Prostate gland (tissue), 2 donors: ENCODE measurements around the gene TGFBR3. TPM values are rescaled to one million over a fixed set of nuclear protein-coding genes. Genes with fewer than 3 reads are reported as not detected.
A peak's percentile ranks its signal among the peaks of the same experiment; 100 is the strongest.

Experiments used
- DNase-seq: peaks from one replicate; pipeline ENCODE4 v3.0.0-alpha.2; 2019; ENCODE audit warnings: low spot score
- H3K27ac ChIP-seq, 2 donors: fragments of 200-600 bp; sonication (generic); 2 replicates each; pipeline ENCODE4 v1.5.1; 2017 to 2019
- H3K27me3 ChIP-seq: fragments of 200-600 bp; sonication (generic); replicated peaks from 2 replicates; pipeline ENCODE4 v1.5.1; 2019; ENCODE audit not compliant: insufficient read depth
- H3K36me3 ChIP-seq, 2 donors: fragments of 200-600 bp; sonication (generic); 1 replicate in 1 of 2; 2 replicates in 1 of 2; pipeline versions ENCODE4 v1.5.1 to v1.8.1; 2017 to 2019
- H3K4me1 ChIP-seq: fragments of 200-600 bp; sonication (generic); replicated peaks from 2 replicates; pipeline ENCODE4 v1.5.1; 2019
- H3K4me3 ChIP-seq, 2 donors: fragments of 200-600 bp; sonication (generic); 2 replicates each; pipeline ENCODE4 v1.5.1; 2017 to 2019
- H3K9me3 ChIP-seq: fragments of 200-600 bp; sonication (generic); 2 replicates; pipeline ENCODE4 v1.5.1; 2017
- POLR2A ChIP-seq: fragments of 450-650 bp; IDR thresholded peaks from one replicate; pipeline ENCODE4 v1.6.1; 2016; ENCODE audit warnings: antibody characterized with exemption, mild to moderate bottlenecking
- POLR2AphosphoS5 ChIP-seq: sonication (generic); formaldehyde crosslinking; IDR thresholded peaks from one replicate; pipeline ENCODE4 v1.6.1; 2017; ENCODE audit warnings: antibody characterized with exemption
- WGBS: methylation state at CpG from one replicate; pipeline ENCODE4 v1.1.5; 2018; 5-methylcytosine and 5-hydroxymethylcytosine counted together
- intact Hi-C: fragments of 100-400 bp; cut with DNase I; formaldehyde crosslinking; loops from one replicate; pipeline ENCODE4 v1.14.2; 2022
- total RNA-seq, 2 donors: library from RNA; depleted of rRNA; stranded (reverse); fragments of >200 nt; gene quantifications; one replicate each; pipeline ENCODE4 v1.1.0, GENCODE V29; 2016
- TF ChIP-seq, protein P1 (sequence below), 4 experiments: fragments of 200-600 bp in 2 of 4; fragments of 450-650 bp in 2 of 4; sonication (generic) in 2 of 4; IDR thresholded peaks; 1 replicate in 3 of 4; 2 replicates in 1 of 4; pipeline ENCODE4 v1.5.1; 2016 to 2019; ENCODE audit warnings: antibody characterized with exemption in 4 of 4, mild to moderate bottlenecking in 2 of 4, moderate library complexity in 2 of 4

TGFBR3 gene
- total RNA-seq, 2 donors from 2014 or later = 26.4 to 51.7 TPM

DNA sequence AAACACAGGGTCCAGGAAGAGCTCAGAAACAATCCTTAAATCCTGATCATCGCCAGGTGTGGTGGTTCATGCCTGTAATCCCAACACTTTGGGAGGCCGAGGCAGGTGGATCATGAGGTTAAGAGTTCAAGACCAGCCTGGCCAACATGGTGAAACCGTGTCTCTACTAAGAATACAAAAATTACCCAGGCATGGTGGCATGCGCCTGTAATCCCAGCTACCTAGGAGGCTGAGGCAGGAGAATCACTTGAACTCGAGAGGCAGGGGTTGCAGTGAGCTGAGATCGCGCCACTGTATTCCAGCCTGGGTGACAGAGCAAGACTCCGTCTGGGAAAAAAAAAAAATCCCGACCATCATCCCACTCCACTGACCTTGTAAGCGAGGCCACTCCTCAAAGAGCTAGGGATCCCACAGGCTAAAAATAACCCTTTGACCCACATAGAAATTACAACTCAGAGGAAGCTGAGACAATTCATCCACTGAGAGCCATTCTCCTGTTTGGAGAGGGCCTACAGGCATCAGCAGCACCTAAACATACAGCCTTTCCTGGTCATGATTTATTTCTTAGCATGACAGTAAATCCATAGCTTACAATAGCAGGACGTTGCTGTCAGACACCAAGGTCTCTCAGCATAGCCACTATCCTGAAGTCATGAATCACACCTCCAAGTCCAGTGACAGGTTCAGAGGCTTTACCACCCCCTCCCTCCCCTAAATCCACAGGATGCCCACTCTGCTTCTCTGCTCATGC lies 66.7 kb downstream of the TGFBR3 start:
- Histone ChIP-seq H3K4me3 (no peak overlapping the region), H3K9me3 (no peaks in the 10 kb centered on the region), H3K27me3 (no peaks in the 10 kb centered on the region), H3K36me3 (no peaks in the 10 kb centered on the region), H3K4me1 (no peaks in the 10 kb centered on the region), H3K27ac (no peak overlapping the region)
- TF ChIP-seq POLR2AphosphoS5 (peak; percentile 11), POLR2A (no peak)
- no peak for DNase-seq
- intact Hi-C loops = no loop called here
- 78% methylated on average over 11 of the region's 11 CpGs for WGBS

DNA sequence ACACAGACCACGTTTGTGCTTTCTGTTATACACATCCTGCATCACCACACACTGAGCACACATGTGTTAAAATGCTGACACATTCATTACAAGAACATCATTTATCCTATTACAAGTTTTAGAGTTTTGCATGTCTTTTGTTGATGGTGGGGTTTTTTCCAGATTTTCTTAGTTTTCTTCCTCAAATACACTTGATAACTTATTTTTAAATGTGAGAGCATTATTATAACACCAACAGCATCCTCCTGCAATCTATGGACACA lies 67.3 kb downstream of the TGFBR3 start:
- no peaks in the 10 kb centered on the region for H3K36me3 ChIP-seq
- DNase-seq = no peak
- H3K4me1 ChIP-seq = no peaks in the 10 kb centered on the region
- no peaks in the 10 kb centered on the region for H3K9me3 ChIP-seq
- no peaks in the 10 kb centered on the region for H3K27me3 ChIP-seq
- H3K4me3 ChIP-seq = no peak overlapping the region
- no peak overlapping the region for H3K27ac ChIP-seq
- TF ChIP-seq POLR2A = no peak
- no peak for TF ChIP-seq POLR2AphosphoS5
- TF ChIP-seq, protein P1, sequence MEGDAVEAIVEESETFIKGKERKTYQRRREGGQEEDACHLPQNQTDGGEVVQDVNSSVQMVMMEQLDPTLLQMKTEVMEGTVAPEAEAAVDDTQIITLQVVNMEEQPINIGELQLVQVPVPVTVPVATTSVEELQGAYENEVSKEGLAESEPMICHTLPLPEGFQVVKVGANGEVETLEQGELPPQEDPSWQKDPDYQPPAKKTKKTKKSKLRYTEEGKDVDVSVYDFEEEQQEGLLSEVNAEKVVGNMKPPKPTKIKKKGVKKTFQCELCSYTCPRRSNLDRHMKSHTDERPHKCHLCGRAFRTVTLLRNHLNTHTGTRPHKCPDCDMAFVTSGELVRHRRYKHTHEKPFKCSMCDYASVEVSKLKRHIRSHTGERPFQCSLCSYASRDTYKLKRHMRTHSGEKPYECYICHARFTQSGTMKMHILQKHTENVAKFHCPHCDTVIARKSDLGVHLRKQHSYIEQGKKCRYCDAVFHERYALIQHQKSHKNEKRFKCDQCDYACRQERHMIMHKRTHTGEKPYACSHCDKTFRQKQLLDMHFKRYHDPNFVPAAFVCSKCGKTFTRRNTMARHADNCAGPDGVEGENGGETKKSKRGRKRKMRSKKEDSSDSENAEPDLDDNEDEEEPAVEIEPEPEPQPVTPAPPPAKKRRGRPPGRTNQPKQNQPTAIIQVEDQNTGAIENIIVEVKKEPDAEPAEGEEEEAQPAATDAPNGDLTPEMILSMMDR (IDR thresholded peaks at IDR 0.05) = no peak
- intact Hi-C loops = no loop called here
- WGBS = 25% methylated on average over 1 of the region's 1 CpG

DNA sequence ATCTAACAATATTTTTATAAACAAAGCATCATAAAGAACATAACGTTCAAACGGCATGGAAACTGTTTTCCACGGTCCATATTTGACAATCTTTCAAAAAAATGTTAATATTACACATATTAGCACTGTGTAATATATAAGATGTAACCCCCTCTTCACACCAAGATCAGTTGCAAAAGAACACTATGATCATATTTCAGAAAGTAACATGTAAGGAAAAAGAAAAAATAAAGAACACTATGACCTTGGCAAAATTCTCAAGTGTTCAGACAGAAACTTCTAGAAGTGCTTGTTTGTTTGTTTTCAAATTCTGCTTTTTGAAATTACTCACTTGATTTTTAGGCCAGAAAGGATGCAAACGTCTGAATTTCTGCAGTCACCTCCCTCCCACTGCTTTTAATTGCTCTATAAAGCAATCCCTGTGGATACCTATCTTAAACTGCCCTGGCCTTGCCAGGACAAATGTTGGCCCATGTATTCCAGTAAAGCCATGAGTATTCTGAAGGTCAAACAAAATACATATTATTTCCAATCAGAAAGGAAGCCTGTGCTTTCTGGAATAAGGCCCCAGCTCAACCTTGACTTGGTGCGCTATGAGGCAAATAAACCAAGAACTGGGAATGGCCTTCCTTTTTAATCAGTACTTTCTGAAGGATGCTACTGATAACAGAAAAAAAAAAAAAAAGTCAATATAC lies 68.6 kb downstream of the TGFBR3 start:
- Histone ChIP-seq H3K4me3 (no peak overlapping the region), H3K27me3 (no peaks in the 10 kb centered on the region), H3K36me3 (no peaks in the 10 kb centered on the region), H3K4me1 (no peaks in the 10 kb centered on the region), H3K9me3 (no peaks in the 10 kb centered on the region), H3K27ac (peak overlapping the region; percentile 0 to 57)
- TF ChIP-seq POLR2AphosphoS5 (no peak), POLR2A (no peak)
- TF ChIP-seq, protein P1 (IDR thresholded peaks at IDR 0.05) = no peak
- intact Hi-C loops = no loop called here
- DNase-seq = no peak
- WGBS = 30% methylated on average over 5 of the region's 5 CpGs

DNA sequence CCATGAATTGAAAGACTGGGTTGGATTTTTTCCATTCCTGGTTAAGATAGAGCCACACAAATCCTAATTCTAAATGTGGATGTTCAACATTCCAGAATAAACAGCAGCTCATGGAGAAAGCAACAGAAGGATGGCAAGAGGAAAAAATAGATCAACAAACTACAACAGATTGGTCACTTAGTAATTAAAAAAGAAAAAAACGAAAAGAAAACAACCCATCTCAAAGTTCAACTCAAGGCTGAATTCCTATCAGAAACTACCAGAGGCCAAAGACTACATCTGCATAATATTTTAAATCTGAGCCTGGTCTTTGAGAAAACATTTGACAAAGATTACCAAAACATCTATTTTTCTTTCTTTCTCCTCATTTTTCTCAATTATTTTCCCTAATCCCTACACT lies 69.9 kb downstream of the TGFBR3 start:
- Histone ChIP-seq H3K36me3 (no peaks in the 10 kb centered on the region), H3K9me3 (no peaks in the 10 kb centered on the region), H3K4me3 (no peak overlapping the region), H3K4me1 (no peaks in the 10 kb centered on the region), H3K27ac (peak overlapping the region; percentile 14 to 34), H3K27me3 (no peaks in the 10 kb centered on the region)
- intact Hi-C loops = no loop called here
- WGBS = 71% methylated on average over 1 of the region's 1 CpG
- DNase-seq = no peak
- TF ChIP-seq, protein P1 (IDR thresholded peaks at IDR 0.05) = no peak
- no peak for TF ChIP-seq POLR2AphosphoS5
- no peak for TF ChIP-seq POLR2A

DNA sequence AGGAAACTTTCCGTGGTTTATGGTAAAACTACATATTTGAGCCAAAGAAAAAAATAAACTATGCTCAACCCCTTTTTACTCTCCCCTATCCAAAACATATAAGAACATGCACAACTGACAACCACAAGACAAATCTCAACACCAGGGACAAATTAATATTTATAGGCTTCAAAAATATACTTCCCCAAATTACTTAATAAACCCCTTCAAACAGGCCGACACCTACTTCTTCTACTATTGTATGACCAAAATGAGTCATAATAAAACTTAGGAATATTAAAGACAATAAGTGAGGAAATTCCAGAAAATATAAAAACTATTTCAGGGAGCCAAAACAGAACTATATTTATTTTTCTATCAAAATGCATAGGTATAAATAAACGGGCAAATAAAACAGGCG lies 71.5 kb downstream of the TGFBR3 start:
- intact Hi-C loops = no loop called here
- Histone ChIP-seq H3K36me3 (no peaks in the 10 kb centered on the region), H3K27me3 (no peaks in the 10 kb centered on the region), H3K9me3 (no peaks in the 10 kb centered on the region), H3K27ac (no peak overlapping the region), H3K4me1 (no peaks in the 10 kb centered on the region), H3K4me3 (no peak overlapping the region)
- WGBS = 74% methylated on average over 4 of the region's 4 CpGs
- no peak for DNase-seq
- TF ChIP-seq, protein P1 (IDR thresholded peaks at IDR 0.05) = no peak
- TF ChIP-seq POLR2AphosphoS5 (no peak), POLR2A (no peak)
